A673 (cell line): ENCODE measurements around the gene CHAT.

Experiments used
- EZH2 ChIP-seq: fragments of 200-600 bp; sonication (generic); IDR thresholded peaks from 2 replicates; pipeline ENCODE4 v1.6.1; 2017; ENCODE audit warnings: borderline replicate concordance, low read depth, mild to moderate bottlenecking, mixed read lengths, antibody characterized with exemption, low read length; ENCODE audit not compliant: poor library complexity, severe bottlenecking
- TF ChIP-seq, protein P1 (sequence below): fragments of 300-800, 200-600 bp; sonication (generic); conservative IDR thresholded peaks from 2 replicates; pipeline ENCODE4 v1.5.1; 2017; ENCODE audit warnings: low read depth, mild to moderate bottlenecking, antibody characterized with exemption, low read length, moderate library complexity, mixed read lengths

DNA sequence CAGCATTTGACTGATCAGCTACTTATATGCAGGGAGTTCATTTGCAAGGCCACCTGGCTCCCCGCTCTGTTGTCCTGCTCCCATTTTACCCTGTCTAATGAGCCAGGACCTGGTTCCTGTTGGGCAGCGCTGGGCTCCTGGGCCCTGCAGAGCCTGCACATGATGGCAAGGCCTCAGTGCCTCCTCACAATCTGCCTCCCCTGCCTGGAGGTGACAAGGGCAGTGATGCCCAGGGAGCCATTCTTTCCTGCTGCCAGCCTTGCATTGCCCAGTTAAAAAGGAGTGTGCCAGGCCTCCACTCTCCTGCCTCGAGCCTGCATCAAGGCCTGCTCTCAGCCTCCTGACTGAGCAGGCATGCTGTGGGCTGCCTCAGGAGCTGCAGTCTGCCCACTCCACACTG lies 28.5 kb downstream of the CHAT start:
- TF ChIP-seq, protein P1, sequence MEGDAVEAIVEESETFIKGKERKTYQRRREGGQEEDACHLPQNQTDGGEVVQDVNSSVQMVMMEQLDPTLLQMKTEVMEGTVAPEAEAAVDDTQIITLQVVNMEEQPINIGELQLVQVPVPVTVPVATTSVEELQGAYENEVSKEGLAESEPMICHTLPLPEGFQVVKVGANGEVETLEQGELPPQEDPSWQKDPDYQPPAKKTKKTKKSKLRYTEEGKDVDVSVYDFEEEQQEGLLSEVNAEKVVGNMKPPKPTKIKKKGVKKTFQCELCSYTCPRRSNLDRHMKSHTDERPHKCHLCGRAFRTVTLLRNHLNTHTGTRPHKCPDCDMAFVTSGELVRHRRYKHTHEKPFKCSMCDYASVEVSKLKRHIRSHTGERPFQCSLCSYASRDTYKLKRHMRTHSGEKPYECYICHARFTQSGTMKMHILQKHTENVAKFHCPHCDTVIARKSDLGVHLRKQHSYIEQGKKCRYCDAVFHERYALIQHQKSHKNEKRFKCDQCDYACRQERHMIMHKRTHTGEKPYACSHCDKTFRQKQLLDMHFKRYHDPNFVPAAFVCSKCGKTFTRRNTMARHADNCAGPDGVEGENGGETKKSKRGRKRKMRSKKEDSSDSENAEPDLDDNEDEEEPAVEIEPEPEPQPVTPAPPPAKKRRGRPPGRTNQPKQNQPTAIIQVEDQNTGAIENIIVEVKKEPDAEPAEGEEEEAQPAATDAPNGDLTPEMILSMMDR: no peak
- TF ChIP-seq EZH2: no peak
